Posterior vena cava (tissue), 2 donors: ENCODE results near the gene LRRC56. TPM values are rescaled to one million over a fixed set of nuclear protein-coding genes. Genes with fewer than 3 reads are reported as not detected.

Experiments used
- DNase-seq: peaks from one replicate; pipeline ENCODE4 v3.0.0-alpha.2; 2020; ENCODE audit warnings: low spot score
- intact Hi-C, 2 donors: fragments of 100-400 bp; cut with DNase I; formaldehyde crosslinking; loops; one replicate each; pipeline versions ENCODE4 v1.14.1 to v1.14.2; 2022 to 2023
- total RNA-seq, 2 donors: library from RNA; stranded (reverse); fragmentation: NEBNext Ultra II Directional; extraction: Animal tissue kit (Norgen Biotek cat#: 25700); gene quantifications; one replicate each; pipeline ENCODE4 v1.2.1, GENCODE V29; 2021
- donor health status: DM: yes; HTN: yes; CAD: no.
- donor health status: DM: yes; HTN: yes; CAD: no.

The LRRC56 gene
- total RNA-seq, 2 donors from 2014 or later: 0.43 to 0.56 TPM

- no peak for DNase-seq
- intact Hi-C loops: loop anchor here (10.0 kb wide), 1 partner anchor 170 kb away; no protein-coding TSS in a partner anchor
These were observed 17.3 kb downstream of the LRRC56 start for GRCh38 chr11:554428-555226.

GRCh38 chr11:555227-555779 is 18.0 kb downstream of the LRRC56 start:
- DNase-seq: no peak
- intact Hi-C loops: loop anchor here (10.0 kb wide), 1 partner anchor 169 kb away; no protein-coding TSS in a partner anchor

- no peak for DNase-seq
- intact Hi-C loops: loop anchor here (10.0 kb wide), 1 partner anchor 169 kb away; no protein-coding TSS in a partner anchor
These were observed 18.7 kb downstream of the LRRC56 start for GRCh38 chr11:555780-556661.

GRCh38 chr11:556662-557256 is 19.4 kb downstream of the LRRC56 start:
- intact Hi-C loops: loop anchor here (10.0 kb wide), 1 partner anchor 168 kb away; no protein-coding TSS in a partner anchor
- no peak for DNase-seq

- DNase-seq: no peak
- intact Hi-C loops: loop anchor here (10.0 kb wide), 1 partner anchor 167 kb away; no protein-coding TSS in a partner anchor
These were observed 20.2 kb downstream of the LRRC56 start for GRCh38 chr11:557328-558132.

DNA sequence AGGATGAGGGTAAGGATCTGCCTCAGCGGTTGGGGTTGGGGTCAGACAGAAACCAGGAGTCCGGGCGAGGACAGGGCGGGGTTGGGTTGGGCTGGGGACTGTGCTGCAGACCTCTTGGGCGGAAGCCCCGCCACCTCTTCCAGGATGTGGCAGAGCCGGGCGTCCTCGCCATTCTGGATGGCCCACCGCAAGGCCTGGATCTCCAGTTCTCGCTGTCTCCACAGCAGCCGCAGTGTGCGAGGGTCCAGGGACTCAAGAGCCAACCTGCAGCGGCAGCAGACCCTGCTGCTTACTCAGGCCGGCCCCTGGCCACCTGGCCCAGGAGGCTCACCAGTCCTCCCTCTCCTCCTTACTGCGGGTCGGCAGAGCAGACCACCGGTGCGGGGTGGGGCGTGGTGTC is 21.2 kb downstream of the LRRC56 start:
- no peak for DNase-seq
- intact Hi-C loops: loop anchor here (10.0 kb wide), 1 partner anchor 166 kb away; no protein-coding TSS in a partner anchor

- intact Hi-C loops: loop anchor here (10.0 kb wide), 1 partner anchor 166 kb away; no protein-coding TSS in a partner anchor
These were observed 21.8 kb downstream of the LRRC56 start for GRCh38 chr11:559020-559620.

DNA sequence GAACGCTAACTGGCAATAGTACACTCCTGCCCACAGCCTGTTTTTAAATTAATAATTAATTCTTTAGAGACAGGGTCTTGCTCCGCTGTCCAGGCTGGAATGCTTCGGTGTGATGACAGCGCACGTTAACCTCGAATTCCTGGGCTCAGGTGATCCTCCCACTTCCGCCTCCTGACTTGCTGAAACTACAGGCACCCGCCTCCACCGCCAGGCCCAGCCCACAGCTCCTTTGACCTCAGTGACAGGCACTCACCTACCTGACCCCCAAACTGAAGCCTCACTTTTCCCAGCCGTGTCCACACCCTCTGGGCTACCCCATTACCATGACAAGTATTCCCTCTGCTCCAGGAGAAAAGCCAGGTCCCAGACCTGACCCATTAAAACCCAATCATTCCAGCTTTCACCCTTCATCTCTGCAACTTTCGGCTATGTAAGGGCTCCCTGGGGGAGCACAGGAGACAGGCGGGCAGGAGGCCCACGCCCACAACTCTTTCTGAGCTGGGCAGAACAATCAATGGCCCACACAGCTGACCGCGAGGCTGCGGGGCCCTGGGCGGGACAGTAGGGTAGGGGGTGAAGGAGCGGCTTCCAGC is 22.5 kb downstream of the LRRC56 start:
- intact Hi-C loops: loop anchor here (5.0 to 10.0 kb wide), 2 partner anchors 165 to 1592 kb away; no protein-coding TSS in a partner anchor
- DNase-seq: no peak

More at GRCh38 chr11:559020-559620, 21.8 kb downstream of the LRRC56 start:
- no peak for DNase-seq

GRCh38 chr11:560305-561147 is 23.2 kb downstream of the LRRC56 start, which contains the start of the genes LMNTD2 and RASSF7:
TSS of gene LMNTD2 (minus strand) at chr11:560738. CDS start at chr11:560716, 22 bp downstream.
TSS of gene RASSF7 (plus strand) at chr11:560970. CDS start at chr11:561769, 799 bp downstream.
- peak; percentile 96 for DNase-seq
- intact Hi-C loops: loop anchor here in 1 of 2 donors (5.0 kb wide), 1 partner anchor 1592 kb away; no protein-coding TSS in a partner anchor

GRCh38 chr11:561148-562003 is 24.0 kb downstream of the LRRC56 start:
- DNase-seq: no peak
- intact Hi-C loops: loop anchor here in 1 of 2 donors (5.0 kb wide), 1 partner anchor 1591 kb away; no protein-coding TSS in a partner anchor

GRCh38 chr11:562046-562645 is 24.8 kb downstream of the LRRC56 start:
- intact Hi-C loops: loop anchor here in 1 of 2 donors (5.0 kb wide), 1 partner anchor 1590 kb away; no protein-coding TSS in a partner anchor

DNA sequence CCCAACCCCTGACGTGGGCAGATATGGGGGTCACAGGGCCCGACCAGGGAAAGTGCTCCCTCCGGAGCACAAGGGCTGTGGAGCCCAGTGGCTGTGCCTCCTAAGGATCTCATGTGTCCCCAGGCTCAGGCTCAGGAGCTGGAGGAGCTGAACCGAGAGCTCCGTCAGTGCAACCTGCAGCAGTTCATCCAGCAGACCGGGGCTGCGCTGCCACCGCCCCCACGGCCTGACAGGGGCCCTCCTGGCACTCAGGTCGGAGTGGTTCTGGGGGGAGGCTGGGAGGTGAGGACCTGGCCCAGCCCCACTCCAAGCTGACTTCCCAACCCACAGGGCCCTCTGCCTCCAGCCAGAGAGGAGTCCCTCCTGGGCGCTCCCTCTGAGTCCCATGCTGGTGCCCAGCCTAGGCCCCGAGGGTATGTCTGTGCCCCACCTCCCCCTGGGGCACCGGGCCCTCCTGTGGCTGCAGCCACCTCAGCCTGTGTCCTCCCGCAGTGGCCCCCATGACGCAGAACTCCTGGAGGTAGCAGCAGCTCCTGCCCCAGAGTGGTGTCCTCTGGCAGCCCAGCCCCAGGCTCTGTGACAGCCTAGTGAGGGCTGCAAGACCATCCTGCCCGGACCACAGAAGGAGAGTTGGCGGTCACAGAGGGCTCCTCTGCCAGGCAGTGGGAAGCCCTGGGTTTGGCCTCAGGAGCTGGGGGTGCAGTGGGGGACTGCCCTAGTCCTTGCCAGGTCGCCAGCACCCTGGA is 25.9 kb downstream of the LRRC56 start:
- DNase-seq: no peak
- intact Hi-C loops: loop anchor here in 1 of 2 donors (5.0 kb wide), 1 partner anchor 1589 kb away; no protein-coding TSS in a partner anchor

More at GRCh38 chr11:562046-562645, 24.8 kb downstream of the LRRC56 start:
- DNase-seq: no peak

DNA sequence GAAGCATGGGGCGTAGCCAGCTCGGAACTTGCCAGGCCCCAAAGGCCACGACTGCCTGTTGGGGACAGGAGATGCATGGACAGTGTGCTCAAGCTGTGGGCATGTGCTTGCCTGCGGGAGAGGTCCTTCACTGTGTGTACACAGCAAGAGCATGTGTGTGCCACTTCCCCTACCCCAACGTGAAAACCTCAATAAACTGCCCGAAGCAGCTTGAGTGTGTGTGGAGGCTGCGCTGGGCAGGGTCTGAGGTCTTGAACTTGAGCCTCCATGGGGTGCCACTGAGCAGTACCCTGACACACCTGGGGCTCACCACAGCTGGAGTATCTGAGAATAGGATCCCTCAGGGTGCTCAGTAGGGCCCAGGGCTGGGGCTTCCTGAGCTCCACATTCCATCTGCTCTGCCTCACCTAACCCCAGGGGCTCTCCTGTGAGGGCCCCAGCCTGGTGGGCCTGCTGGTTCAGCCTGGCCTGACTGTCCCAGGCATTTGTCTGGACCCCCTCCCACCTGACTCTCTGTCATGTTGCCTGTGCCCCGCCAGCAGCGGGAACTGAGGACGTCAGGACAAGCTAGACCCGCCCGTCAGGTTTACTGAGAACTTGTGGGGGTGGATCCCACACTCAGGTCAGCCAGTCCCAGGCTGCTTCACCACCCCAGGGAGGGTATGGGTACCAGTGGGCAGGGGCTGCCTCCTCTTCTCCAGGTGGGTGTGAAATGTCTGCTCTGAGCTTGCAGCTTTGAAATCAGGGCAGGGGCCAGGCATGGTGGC is 26.7 kb downstream of the LRRC56 start:
- DNase-seq: no peak
- intact Hi-C loops: loop anchor here in 1 of 2 donors (5.0 kb wide), 1 partner anchor 1588 kb away; no protein-coding TSS in a partner anchor
